Astrocyte of the cerebellum (primary cell): ENCODE measurements around the gene NDRG2.

Experiments used
- DNase-seq: peaks from one replicate; pipeline ENCODE4 v3.0.0-alpha.2; 2011; ENCODE audit warnings: low read depth
- H3K4me3 ChIP-seq: 2 replicates; pipeline ENCODE4 v1.5.1; 2011; ENCODE audit warnings: mild to moderate bottlenecking, low read depth, low read length, moderate library complexity
- CTCF ChIP-seq: IDR thresholded peaks from 2 replicates; pipeline ENCODE4 v1.5.1; 2012; ENCODE audit warnings: low read length, low read depth, moderate library complexity, mild to moderate bottlenecking; ENCODE audit errors: missing control alignments
- in situ Hi-C: cut with HindIII; loops from 2 replicates; pipeline ENCODE4 v1.10.0; 2017; ENCODE audit warnings: low sequenced_read_pairs

Gene NDRG2

GRCh38 chr14:21025371-21026273 is 761 bp upstream of the NDRG2 start:
- in situ Hi-C loops: no loop called here
- no peak for TF ChIP-seq CTCF
- peak overlapping the region; percentile 42 for H3K4me3 ChIP-seq
- no peak for DNase-seq

GRCh38 chr14:21023817-21024584 is 860 bp downstream of the NDRG2 start:
- no peak for TF ChIP-seq CTCF
- H3K4me3 ChIP-seq: peak overlapping the region; percentile 42
- DNase-seq: no peak
- in situ Hi-C loops: no loop called here

- in situ Hi-C loops: no loop called here
- no peak for DNase-seq
- no peak for TF ChIP-seq CTCF
- no peak overlapping the region for H3K4me3 ChIP-seq
These were observed 1.7 kb downstream of the NDRG2 start for GRCh38 chr14:21023174-21023573.

- in situ Hi-C loops: no loop called here
- no peak for TF ChIP-seq CTCF
- H3K4me3 ChIP-seq: no peak overlapping the region
- no peak for DNase-seq
These were observed 2.2 kb downstream of the NDRG2 start for GRCh38 chr14:21022686-21023085.

GRCh38 chr14:21020977-21021545 is 3.8 kb downstream of the NDRG2 start:
- TF ChIP-seq CTCF: no peak
- in situ Hi-C loops: no loop called here
- DNase-seq: no peak
- H3K4me3 ChIP-seq: no peak overlapping the region

- no peak for DNase-seq
- H3K4me3 ChIP-seq: no peak overlapping the region
- in situ Hi-C loops: no loop called here
- no peak for TF ChIP-seq CTCF
These were observed 5.5 kb downstream of the NDRG2 start for GRCh38 chr14:21019366-21019765.
